ENCODE measurements around the gene ZBTB40.

ZBTB40 gene

DNA sequence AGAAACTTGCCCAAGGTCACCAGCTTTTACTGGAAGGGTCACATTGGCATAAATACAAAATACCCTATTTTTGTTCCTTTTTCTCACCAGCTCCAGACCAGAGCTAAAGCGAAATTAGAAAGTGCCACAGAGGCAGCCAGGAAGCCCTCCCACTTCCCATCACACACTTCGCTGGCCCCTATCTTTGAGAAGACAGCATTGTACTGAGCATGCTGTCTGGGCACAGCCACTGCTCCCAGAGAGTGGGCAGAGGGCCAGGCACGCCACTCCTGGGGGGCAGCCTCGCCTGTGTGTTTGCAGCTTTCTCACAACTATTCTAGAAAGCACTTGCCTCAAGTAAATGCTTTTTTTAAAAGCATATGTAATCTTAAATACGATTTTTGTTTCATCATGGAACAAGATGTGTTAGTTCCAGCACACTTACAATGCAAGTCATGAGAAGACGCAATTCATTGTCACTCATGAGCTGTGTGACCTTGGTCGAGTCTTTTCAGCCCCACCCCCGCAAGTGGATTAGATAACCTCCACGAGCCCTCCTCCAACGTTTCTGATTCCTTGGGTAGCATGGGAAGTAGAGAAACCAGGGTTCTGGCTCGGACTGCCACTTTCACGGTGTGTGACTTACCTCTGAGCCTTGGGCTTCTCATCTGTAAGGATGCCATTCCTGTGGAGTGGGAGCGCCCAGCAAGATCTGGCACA lies 85.9 kb downstream of the ZBTB40 start:
- no peak overlapping the region for H2AFZ ChIP-seq (ENCODE audit: low read length)
- no peak overlapping the region for H3K9ac ChIP-seq (ENCODE audit: low read length)
- no peaks in the 10 kb centered on the region for H3K9me2 ChIP-seq (ENCODE audit: low read depth, low read length)
- no peaks in the 10 kb centered on the region for H4K20me1 ChIP-seq (ENCODE audit: insufficient read depth, low read length)
- H3K27me3 ChIP-seq (ENCODE audit: insufficient read depth, low read length): no peaks in the 10 kb centered on the region
- no peaks in the 10 kb centered on the region for H3K9me3 ChIP-seq (ENCODE audit: low read length)
- no peak overlapping the region for H3K4me2 ChIP-seq (ENCODE audit: low read length)
- H3K27ac ChIP-seq (ENCODE audit: low read depth, low read length, poor library complexity, severe bottlenecking): no peak overlapping the region
- TF ChIP-seq, protein P1, sequence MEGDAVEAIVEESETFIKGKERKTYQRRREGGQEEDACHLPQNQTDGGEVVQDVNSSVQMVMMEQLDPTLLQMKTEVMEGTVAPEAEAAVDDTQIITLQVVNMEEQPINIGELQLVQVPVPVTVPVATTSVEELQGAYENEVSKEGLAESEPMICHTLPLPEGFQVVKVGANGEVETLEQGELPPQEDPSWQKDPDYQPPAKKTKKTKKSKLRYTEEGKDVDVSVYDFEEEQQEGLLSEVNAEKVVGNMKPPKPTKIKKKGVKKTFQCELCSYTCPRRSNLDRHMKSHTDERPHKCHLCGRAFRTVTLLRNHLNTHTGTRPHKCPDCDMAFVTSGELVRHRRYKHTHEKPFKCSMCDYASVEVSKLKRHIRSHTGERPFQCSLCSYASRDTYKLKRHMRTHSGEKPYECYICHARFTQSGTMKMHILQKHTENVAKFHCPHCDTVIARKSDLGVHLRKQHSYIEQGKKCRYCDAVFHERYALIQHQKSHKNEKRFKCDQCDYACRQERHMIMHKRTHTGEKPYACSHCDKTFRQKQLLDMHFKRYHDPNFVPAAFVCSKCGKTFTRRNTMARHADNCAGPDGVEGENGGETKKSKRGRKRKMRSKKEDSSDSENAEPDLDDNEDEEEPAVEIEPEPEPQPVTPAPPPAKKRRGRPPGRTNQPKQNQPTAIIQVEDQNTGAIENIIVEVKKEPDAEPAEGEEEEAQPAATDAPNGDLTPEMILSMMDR (IDR thresholded peaks at IDR 0.05; ENCODE audit: low read length): no peak
- no peak for TF ChIP-seq EZH2 (IDR thresholded peaks at IDR 0.05; ENCODE audit: borderline replicate concordance, low read length)
- H3K4me3 ChIP-seq (ENCODE audit: low read depth, low read length, poor library complexity, severe bottlenecking): no peak overlapping the region
- H3K79me2 ChIP-seq (ENCODE audit: insufficient read depth, low read length): no peaks in the 10 kb centered on the region
- no peaks in the 10 kb centered on the region for H3F3A ChIP-seq (ENCODE audit: insufficient read depth, low read length)
- H3K36me3 ChIP-seq (ENCODE audit: insufficient read depth, low read length): no peaks in the 10 kb centered on the region
- H3K4me1 ChIP-seq (ENCODE audit: insufficient read depth, low read length, severe bottlenecking): no peaks in the 10 kb centered on the region

DNA sequence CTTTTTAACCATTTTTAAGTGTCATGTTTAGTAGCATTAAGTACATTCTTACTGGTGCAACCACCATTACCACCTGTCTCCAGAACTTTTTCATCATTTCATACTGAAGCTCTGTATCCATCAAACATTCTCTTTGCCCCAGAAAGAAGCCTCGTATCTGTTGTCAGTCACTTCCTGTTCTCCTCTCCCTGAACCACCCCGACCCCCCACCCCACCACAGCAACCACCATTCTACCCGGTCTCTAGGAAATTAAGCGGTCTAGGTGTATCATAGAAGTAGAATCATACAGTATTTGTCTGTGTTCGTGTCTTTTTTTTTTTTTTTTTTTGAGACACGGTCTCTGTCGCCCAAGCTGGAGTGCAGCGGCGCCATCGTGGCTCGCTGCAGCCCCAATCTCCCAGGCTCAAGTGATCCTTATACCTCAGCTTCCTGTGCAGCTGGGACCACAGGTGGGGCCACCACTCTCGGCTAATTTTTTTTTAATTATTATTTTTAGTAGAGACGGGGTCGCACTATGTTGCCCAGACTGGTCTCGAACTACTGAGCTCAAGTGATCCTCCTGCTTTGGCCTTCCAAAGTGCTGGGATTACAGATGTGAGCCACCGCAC lies 88.0 kb downstream of the ZBTB40 start:
- H3K9me3 ChIP-seq (ENCODE audit: low read length): no peaks in the 10 kb centered on the region
- no peaks in the 10 kb centered on the region for H4K20me1 ChIP-seq (ENCODE audit: insufficient read depth, low read length)
- H3K4me3 ChIP-seq (ENCODE audit: low read depth, low read length, poor library complexity, severe bottlenecking): no peak overlapping the region
- H3F3A ChIP-seq (ENCODE audit: insufficient read depth, low read length): no peaks in the 10 kb centered on the region
- H3K27me3 ChIP-seq (ENCODE audit: insufficient read depth, low read length): no peaks in the 10 kb centered on the region
- no peak overlapping the region for H2AFZ ChIP-seq (ENCODE audit: low read length)
- no peaks in the 10 kb centered on the region for H3K36me3 ChIP-seq (ENCODE audit: insufficient read depth, low read length)
- no peaks in the 10 kb centered on the region for H3K4me1 ChIP-seq (ENCODE audit: insufficient read depth, low read length, severe bottlenecking)
- no peak for TF ChIP-seq EZH2 (IDR thresholded peaks at IDR 0.05; ENCODE audit: borderline replicate concordance, low read length)
- TF ChIP-seq, protein P1 (IDR thresholded peaks at IDR 0.05; ENCODE audit: low read length): no peak
- no peak overlapping the region for H3K4me2 ChIP-seq (ENCODE audit: low read length)
- H3K9me2 ChIP-seq (ENCODE audit: low read depth, low read length): no peaks in the 10 kb centered on the region
- H3K9ac ChIP-seq (ENCODE audit: low read length): no peak overlapping the region
- H3K79me2 ChIP-seq (ENCODE audit: insufficient read depth, low read length): no peaks in the 10 kb centered on the region
- no peak overlapping the region for H3K27ac ChIP-seq (ENCODE audit: low read depth, low read length, poor library complexity, severe bottlenecking)

GRCh38 chr1:22540337-22540736 lies 88.7 kb downstream of the ZBTB40 start:
- H3K4me1 ChIP-seq (ENCODE audit: insufficient read depth, low read length, severe bottlenecking): no peaks in the 10 kb centered on the region
- no peak overlapping the region for H3K4me2 ChIP-seq (ENCODE audit: low read length)
- H3K9me3 ChIP-seq (ENCODE audit: low read length): no peaks in the 10 kb centered on the region
- H3F3A ChIP-seq (ENCODE audit: insufficient read depth, low read length): no peaks in the 10 kb centered on the region
- TF ChIP-seq EZH2 (IDR thresholded peaks at IDR 0.05; ENCODE audit: borderline replicate concordance, low read length): no peak
- TF ChIP-seq, protein P1 (IDR thresholded peaks at IDR 0.05; ENCODE audit: low read length): no peak
- H2AFZ ChIP-seq (ENCODE audit: low read length): no peak overlapping the region
- no peaks in the 10 kb centered on the region for H3K36me3 ChIP-seq (ENCODE audit: insufficient read depth, low read length)
- H3K9me2 ChIP-seq (ENCODE audit: low read depth, low read length): no peaks in the 10 kb centered on the region
- no peaks in the 10 kb centered on the region for H3K27me3 ChIP-seq (ENCODE audit: insufficient read depth, low read length)
- H3K9ac ChIP-seq (ENCODE audit: low read length): no peak overlapping the region
- no peak overlapping the region for H3K4me3 ChIP-seq (ENCODE audit: low read depth, low read length, poor library complexity, severe bottlenecking)
- no peaks in the 10 kb centered on the region for H4K20me1 ChIP-seq (ENCODE audit: insufficient read depth, low read length)
- no peak overlapping the region for H3K27ac ChIP-seq (ENCODE audit: low read depth, low read length, poor library complexity, severe bottlenecking)
- H3K79me2 ChIP-seq (ENCODE audit: insufficient read depth, low read length): no peaks in the 10 kb centered on the region

Measured in OCI-LY1 (cell line).